HG03521 (cell line): Measurements from ENCODE around the gene MLST8.
"Not testable (repeated sequence)": the region's sequence is repeated elsewhere in the genome, so short reads cannot be mapped to it uniquely, and the experiment has no call there.

ENCODE experiments used
- ATAC-seq: cut with Tn5 transposase; IDR thresholded peaks from one replicate; pipeline ENCODE4 v1.9.1; 2021; ENCODE audit warnings: mild to moderate bottlenecking, moderate library complexity; ENCODE audit not compliant: unreplicated experiment

The MLST8 gene

DNA sequence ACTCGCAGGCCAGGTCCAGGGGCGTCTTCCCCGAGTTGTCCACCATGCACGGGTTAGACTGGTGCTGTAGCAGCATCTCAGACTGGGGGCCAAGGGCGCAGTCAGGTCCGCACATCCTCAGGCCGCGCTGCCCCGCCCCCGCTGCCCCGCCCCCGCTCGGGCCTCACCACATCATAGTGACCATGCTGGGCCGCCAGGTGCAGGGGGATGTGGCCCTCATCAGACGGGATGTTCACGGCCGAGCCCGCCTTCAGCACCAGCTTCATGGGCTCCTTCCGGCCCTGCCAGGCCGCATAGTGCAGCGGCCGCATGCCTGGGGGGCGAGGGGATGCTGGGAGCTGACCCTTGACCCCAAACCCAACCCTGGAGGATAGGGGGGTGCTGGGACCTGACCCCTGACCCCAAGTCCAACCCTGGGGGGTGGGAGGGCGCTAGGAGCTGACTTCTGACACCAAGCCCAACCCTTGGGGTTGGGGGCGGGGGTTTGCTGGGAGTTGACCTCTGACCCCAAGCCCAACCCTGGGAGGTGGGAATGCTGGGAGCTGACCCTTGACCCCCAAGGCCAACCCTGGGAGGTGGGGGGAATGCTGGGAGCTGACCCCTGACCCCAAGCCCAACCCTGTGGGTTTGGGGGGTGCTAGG lies 15.9 kb upstream of the MLST8 start:
- no peak for ATAC-seq

DNA sequence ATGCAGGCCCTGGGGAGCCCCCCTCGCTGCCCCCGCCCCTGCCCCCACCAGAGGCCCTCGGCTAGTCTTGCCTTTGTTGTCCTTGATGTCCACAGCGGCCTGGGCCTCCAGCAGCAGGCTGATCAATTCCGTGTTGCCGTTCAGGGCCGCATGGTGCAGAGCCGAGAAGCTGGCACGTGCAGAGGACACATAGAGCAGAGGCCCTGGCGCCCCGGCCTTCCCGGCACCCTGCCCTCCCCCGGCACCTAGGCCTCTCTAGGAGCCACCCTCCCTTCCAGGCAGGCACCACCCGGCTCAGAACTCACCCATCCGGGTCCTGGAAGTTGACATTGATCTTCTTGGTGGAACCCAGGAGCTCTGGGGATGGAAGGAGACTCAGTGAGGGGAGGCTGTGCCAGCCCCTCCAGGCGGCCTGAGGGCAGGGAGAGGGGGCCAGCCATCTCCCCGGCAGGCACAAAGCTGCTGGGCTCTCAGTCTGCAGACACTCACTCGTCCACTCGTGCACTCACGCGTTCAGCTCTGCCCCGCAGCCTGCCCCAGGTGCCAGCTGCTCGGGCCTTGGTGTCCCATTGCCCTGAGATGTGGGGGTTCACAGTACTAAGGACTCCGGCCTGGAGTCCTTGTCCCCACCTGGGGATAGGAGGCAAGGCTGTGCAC lies 15.1 kb upstream of the MLST8 start:
- ATAC-seq, result no peak

- no peak for ATAC-seq
Observed at GRCh38 chr16:2190659-2191445, 14.4 kb upstream of the MLST8 start.

GRCh38 chr16:2191446-2191706 lies 13.9 kb upstream of the MLST8 start:
- ATAC-seq, result no peak

DNA sequence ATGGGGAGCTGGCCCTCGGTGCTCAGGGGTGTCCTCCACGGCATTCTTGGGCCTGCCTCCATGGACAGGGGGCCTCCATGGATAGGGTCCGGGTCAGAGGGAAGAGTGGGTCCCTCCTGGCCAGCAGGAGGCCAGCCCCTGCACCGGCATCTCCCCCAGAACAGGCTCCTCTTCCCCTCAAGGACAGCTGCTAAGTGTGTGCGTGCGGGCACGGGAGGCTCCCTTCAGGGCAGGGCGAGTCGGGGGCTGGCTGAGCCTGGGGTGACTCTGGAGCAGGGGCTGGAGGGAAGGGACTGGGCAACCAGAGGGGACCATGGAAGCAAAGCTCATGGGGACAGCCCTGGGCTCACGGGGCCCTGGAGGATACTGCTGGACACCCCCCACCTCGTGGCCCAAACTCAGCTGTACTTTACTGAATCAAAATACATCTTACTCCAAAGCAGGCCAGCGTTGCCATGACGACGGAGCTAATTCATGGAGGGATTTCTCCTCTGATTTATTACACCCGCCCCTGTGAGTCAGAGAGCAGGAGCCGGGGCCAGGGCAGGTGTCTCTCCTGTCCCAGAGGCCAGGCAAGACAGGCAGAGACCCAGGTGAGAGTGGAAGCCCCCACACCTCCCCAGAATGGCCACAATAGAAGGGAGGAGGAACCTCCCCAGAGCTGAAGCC lies 11.0 kb upstream of the MLST8 start:
- no peak for ATAC-seq

DNA sequence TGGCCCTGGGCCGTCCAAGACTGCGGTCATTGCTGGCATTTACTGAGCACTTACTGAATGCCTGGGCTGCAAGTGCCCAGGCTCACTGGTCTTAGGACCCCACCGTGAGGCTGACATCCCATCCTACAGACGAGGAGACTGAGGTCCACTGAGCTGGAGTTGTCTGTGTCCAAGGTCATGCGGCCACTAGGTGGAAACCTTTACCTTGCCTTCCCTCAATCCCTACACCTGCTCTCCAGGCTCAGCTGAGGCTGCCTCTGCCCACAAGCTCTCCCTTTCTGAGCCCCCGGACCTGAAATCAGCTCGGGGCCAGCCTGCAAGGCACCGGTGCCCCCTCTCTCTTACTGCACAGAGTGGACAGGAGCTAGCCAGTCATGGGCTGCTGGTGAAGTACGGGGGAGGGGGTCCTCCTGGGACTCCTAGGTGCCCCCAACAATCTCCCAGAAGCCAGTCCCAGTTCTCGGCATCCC lies 10.4 kb upstream of the MLST8 start:
- no peak for ATAC-seq

DNA sequence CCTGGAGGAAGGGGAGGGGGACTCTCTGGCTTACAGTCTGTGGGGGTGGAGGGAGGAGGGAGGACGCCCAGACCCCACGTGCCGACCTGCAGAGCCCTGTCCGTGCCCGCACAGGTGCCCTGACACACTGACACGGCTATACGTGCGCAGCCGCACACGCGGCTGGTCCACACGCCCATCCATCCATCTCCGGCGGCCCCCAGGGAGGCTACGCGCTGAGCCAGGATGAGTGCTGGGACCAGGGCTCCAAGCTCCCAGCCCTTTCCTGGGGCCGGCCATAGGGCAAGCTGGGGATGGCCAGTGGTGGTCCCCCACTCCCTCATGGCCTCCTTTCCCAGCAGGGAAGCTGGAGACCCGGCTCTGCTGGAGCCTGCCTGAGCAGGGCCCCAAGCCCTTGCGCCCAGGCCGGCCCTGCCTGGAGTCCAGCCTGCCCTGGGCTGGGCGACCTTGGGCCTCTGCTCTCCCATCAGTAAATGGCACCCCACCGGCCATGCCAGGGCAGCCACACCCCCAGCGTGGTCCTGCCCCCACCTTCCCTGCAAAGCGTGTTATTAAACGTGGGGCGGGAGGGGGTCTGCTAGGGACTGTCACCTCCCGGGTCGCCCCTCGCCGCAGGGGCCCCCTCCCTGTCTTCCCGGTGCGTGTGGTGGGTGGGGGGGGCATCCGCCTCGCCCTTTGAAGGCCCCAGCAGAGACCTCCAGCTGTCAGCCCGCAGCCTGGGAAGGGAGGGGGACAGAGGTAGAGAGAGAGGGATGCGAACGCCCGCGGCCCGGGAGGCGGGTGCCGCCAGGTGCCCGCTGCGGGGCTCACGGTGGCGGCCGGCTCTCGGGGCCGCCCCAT lies 9.7 kb upstream of the MLST8 start:
- ATAC-seq, result no peak

GRCh38 chr16:2196162-2196980 lies 8.9 kb upstream of the MLST8 start, which contains the start of gene CASKIN1:
Gene CASKIN1 (minus strand): TSS chr16:2196605. CDS start chr16:2196432, 173 bp downstream.
- ATAC-seq, result no peak

GRCh38 chr16:2196981-2197511 lies 8.2 kb upstream of the MLST8 start:
- ATAC-seq, result no peak

DNA sequence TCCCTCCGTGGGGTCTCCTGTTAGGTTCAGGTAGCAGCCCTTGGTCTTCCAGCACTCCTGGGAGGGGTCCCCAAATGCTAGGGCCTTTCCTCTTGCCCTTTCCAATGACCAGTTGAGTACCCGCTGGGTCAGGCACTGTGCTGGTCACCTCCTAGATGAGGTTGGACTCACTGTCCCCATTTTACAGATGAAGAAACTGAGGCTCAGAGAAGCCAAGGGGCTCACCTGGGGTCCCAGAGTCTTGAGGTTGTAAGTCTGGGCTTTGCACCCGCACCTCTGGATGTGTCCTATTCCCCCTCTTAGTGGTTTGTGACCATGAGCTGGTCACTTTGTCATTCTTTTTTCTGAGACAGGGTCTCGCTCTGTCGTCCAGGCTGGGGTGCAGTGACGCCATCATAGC lies 7.5 kb upstream of the MLST8 start:
- no peak for ATAC-seq

- no peak for ATAC-seq
Observed at GRCh38 chr16:2198283-2198682, 7.0 kb upstream of the MLST8 start.

DNA sequence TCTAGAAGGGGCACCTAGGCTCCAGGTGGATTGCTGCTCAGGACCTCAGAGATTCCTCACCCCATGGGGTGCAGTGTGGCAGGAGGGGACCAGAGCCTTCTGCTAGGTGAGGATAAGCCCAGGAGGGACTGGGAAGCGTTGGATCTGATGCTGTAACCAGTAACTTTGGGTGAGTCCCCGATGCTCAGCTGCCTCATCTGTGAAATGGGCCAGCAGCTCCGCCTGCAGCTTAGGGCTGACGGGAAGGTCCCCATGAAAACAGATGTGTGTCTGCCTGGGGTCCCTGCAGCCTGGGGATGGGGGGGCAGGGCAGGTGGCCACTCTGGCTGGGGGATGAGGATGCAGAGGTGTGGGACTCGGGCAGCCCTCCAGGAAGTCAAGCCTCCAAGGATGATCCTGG lies 6.2 kb upstream of the MLST8 start:
- ATAC-seq, result no peak

DNA sequence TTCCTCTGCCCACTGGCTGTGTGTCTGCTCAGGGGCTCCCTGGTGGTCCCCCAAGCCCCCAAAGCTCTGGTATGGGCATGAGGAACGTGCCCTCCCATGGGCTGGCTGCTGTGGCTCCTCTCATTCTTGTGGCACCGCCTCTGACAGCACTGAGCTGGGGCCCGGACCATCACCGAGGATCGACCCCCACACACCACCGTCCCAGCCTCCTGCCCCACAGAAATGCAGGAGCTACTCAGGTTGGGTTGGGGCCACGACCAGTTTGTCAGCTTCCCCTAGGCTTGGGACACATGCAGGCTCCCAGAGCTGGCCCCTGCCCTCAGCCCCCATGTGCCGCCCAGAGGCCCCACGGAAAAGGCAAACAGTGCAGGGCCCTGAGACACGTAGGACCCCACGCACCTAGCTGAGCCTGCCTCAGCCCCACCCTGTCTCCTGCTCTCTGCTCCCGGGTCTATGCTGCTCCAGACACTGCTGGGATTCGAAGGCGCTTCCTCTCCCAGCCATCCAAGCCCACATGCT lies 5.6 kb upstream of the MLST8 start:
- ATAC-seq, result no peak

DNA sequence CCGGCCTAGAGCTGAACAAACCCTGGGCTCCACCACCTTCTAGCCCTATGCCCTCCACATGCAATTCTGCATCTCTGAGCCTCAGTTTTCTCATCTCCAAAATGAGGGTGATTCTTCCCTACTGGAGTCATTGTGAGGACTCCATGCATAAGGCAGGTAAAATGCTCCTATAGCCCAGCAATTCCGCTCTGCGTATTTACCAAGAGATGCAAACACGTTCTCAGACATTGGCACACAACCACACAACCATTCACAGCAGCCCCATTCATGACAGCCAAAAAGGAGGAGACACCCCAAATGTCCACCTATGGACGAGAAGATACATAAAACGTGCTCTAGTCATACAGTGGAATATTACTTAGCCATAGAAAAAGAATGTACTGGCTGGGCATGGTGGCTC lies 4.9 kb upstream of the MLST8 start:
- no peak for ATAC-seq

DNA sequence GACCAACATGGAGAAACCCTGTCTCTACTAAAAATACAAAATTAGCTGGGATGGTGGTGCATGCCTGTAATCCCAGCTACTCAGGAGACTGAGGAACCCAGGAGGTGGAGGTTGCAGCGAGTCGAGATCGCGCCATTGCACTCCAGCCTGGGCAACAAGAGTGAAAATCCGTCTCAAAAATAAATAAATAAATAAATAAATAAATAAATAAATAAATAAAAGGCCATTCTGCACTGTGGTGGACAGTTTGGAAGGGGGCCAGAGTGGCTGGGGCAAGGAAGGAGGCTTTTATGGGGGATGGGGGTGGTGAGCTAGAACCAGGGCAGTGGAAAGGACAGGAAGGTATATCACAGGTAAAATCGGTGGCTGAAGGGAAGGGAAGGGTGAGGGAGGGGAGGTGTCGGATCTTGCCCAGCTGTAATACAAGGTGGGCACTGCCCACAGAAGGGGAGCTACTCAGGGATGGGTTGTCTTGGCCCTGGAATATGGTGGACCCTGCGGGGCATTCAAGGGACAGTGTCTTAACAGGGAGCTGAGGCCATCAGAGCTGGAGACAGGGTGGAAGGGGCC lies 2.0 kb upstream of the MLST8 start:
- not testable (repeated sequence) for ATAC-seq

DNA sequence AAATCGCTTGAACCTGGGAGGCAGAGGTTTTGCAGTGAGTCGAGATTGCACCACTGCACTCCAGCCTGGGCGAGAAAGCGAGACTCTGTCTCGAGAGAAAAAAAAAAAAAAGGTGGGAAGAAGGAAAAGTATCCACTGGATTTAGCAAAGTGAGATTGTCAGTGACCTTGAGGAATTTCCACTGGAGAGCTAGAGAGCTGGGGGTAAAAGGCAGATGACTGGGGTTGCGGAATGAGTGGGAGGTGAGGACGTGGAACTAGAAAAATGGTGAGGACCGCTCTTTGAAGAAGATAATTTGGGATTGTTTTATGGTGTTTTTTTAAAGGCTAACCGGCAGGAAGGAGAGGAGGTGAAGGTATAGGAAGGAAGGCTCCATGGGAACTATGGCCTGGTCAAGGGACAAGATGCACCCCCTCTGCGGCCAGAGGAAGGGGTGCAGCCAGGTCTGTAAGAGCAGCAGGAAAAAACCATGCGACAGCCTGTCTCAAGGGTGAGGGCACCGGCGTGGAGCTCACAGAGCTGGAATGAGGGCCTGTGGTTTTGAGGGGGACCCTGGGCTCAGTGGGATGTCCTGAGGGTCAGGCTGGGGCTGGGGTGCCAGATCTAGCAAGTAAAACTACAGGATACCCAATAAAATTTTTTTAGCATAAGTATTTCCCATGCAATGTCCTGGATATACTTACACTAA lies 694 bp upstream of the MLST8 start:
- ATAC-seq, result no peak

DNA sequence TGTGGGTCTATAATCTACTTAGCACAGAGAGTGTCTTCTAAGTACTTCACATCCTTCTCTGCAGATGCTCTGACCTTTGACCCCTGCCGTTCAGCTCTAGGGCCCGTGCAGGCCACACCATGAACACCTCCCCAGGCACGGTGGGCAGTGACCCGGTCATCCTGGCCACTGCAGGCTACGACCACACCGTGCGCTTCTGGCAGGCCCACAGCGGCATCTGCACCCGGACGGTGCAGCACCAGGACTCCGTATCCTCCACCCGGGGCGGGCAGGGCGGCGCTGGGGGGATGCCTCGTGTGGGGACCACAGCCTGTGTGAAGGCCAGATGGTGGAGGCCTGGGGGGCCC lies 686 bp downstream of the MLST8 start:
- ATAC-seq, result peak; percentile 10

DNA sequence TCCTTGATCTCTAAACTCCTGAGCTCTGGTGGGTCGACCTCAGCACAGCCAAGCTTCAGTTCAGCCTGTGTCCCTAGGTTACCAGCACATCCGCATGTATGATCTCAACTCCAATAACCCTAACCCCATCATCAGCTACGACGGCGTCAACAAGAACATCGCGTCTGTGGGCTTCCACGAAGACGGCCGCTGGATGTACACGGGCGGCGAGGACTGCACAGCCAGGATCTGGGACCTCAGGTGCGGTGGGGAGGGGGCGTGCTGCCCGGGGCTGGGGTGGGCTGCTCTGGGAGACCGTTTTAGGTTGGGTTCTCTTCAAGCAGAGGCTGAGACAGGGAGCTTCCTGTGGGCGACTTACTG lies 1.1 kb downstream of the MLST8 start:
- no peak for ATAC-seq
